H1 (cell line): ENCODE data around the gene SLC8A3.

Experiments
- BRCA1 ChIP-seq: IDR thresholded peaks from 2 replicates; pipeline ENCODE4 v1.6.1; 2012; ENCODE audit warnings: low read depth, low read length, improper control_type of control experiment
- POLR2A ChIP-seq, 2 experiments: IDR thresholded peaks; 1 replicate in 1 of 2; 2 replicates in 1 of 2; pipeline ENCODE4 v1.6.1; 2011; ENCODE audit warnings: low read depth in 2 of 2, low read length in 2 of 2, mild to moderate bottlenecking in 2 of 2; ENCODE audit errors: control extremely low read depth in 1 of 2
- POLR2AphosphoS5 ChIP-seq: IDR thresholded peaks from 2 replicates; pipeline ENCODE4 v1.6.1; 2011; ENCODE audit warnings: low read depth, low read length
- SP4 ChIP-seq: IDR thresholded peaks from 2 replicates; pipeline ENCODE4 v1.6.1; 2012; ENCODE audit warnings: low read length, inconsistent platforms
- TF ChIP-seq, protein P1 (sequence below), 3 experiments: IDR thresholded peaks; 1 replicate in 2 of 3; 2 replicates in 1 of 3; pipeline versions ENCODE4 v1.5.1 to v1.6.1; 2011; ENCODE audit warnings: low read length in 3 of 3, mild to moderate bottlenecking in 3 of 3, inconsistent platforms in 2 of 3, low read depth in 1 of 3, moderate library complexity in 1 of 3; ENCODE audit not compliant: insufficient read depth in 1 of 3; ENCODE audit errors: control extremely low read depth in 1 of 3
- TF ChIP-seq, protein P2 (sequence below): IDR thresholded peaks from 2 replicates; pipeline ENCODE4 v1.6.1; 2011; ENCODE audit warnings: low read length, improper control_type of control experiment

DNA sequence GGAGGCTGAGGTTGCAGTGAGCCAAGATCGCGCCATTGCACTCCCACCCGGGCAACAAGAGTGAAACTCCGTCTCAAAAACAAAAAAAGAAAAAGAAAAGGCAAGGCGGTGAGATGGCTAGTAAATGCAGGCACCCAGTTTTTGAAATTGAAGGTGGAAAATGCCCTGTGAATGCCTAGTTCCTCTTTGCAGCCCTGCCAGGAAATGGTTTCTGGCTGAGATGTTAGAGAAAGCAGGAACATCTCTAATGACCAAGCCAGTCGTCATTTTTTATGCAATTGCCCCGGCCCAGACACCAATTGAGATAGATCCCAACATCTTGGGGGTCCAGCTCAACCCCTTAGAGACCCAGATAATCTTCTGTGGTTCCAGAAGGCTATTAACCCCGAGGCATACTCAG, 17.0 kb downstream of the SLC8A3 start:
- no peak for TF ChIP-seq BRCA1
- TF ChIP-seq, protein P1, sequence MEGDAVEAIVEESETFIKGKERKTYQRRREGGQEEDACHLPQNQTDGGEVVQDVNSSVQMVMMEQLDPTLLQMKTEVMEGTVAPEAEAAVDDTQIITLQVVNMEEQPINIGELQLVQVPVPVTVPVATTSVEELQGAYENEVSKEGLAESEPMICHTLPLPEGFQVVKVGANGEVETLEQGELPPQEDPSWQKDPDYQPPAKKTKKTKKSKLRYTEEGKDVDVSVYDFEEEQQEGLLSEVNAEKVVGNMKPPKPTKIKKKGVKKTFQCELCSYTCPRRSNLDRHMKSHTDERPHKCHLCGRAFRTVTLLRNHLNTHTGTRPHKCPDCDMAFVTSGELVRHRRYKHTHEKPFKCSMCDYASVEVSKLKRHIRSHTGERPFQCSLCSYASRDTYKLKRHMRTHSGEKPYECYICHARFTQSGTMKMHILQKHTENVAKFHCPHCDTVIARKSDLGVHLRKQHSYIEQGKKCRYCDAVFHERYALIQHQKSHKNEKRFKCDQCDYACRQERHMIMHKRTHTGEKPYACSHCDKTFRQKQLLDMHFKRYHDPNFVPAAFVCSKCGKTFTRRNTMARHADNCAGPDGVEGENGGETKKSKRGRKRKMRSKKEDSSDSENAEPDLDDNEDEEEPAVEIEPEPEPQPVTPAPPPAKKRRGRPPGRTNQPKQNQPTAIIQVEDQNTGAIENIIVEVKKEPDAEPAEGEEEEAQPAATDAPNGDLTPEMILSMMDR (IDR thresholded peaks at IDR 0.05; ENCODE audit: control extremely low read depth in 1 of 3, insufficient read depth in 1 of 3, low read depth in 1 of 3, low read length in 3 of 3), result no peak
- no peak for TF ChIP-seq POLR2A (IDR thresholded peaks at IDR 0.05; ENCODE audit: control extremely low read depth in 1 of 2, low read depth in 2 of 2, low read length in 2 of 2)
- TF ChIP-seq, protein P2, sequence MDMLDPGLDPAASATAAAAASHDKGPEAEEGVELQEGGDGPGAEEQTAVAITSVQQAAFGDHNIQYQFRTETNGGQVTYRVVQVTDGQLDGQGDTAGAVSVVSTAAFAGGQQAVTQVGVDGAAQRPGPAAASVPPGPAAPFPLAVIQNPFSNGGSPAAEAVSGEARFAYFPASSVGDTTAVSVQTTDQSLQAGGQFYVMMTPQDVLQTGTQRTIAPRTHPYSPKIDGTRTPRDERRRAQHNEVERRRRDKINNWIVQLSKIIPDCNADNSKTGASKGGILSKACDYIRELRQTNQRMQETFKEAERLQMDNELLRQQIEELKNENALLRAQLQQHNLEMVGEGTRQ, result no peak
- TF ChIP-seq SP4, result no peak
- TF ChIP-seq POLR2AphosphoS5, result no peak
